Nephron progenitor cell (in vitro differentiated cells): Measurements from ENCODE around the gene MACROD2.
"Not testable (repeated sequence)": the region's sequence is repeated elsewhere in the genome, so short reads cannot be mapped to it uniquely, and the experiment has no call there.

Experiments used
- DNase-seq: peaks from one replicate; pipeline ENCODE4 v3.0.0; 2021
- H3K27ac Mint-ChIP-seq: 2 replicates; pipeline ENCODE4 v1.8.0; 2021; ENCODE audit warnings: mild to moderate bottlenecking, moderate library complexity, mixed read lengths
- H3K27me3 Mint-ChIP-seq: 2 replicates; pipeline ENCODE4 v1.8.0; 2021; ENCODE audit warnings: mild to moderate bottlenecking, low read depth, mixed read lengths; ENCODE audit not compliant: poor library complexity
- H3K36me3 Mint-ChIP-seq: 2 replicates; pipeline ENCODE4 v1.8.0; 2021; ENCODE audit warnings: low read depth, mixed read lengths
- H3K4me1 Mint-ChIP-seq: 2 replicates; pipeline ENCODE4 v1.8.0; 2021; ENCODE audit warnings: mixed read lengths
- H3K4me3 Mint-ChIP-seq: 2 replicates; pipeline ENCODE4 v1.8.0; 2021; ENCODE audit warnings: mild to moderate bottlenecking, moderate library complexity, mixed read lengths
- H3K9me3 Mint-ChIP-seq: 2 replicates; pipeline ENCODE4 v1.8.0; 2021; ENCODE audit warnings: mild to moderate bottlenecking, moderate library complexity, mixed read lengths
- CTCF ChIP-seq: fragments of 200-600 bp; sonication (generic); IDR thresholded peaks from 2 replicates; pipeline ENCODE4 v1.5.0; 2021; ENCODE audit warnings: antibody characterized with exemption

The MACROD2 gene

GRCh38 chr20:14922503-14923267 is 927.4 kb downstream of the MACROD2 start:
- DNase-seq = no peak
- Mint-ChIP-seq H3K27me3 (no peaks in the 10 kb centered on the region), H3K4me1 (peaks cover 45% of the 10 kb centered on the region), H3K27ac (no peak overlapping the region), H3K9me3 (no peaks in the 10 kb centered on the region), H3K4me3 (no peak overlapping the region), H3K36me3 (no peaks in the 10 kb centered on the region)
- TF ChIP-seq CTCF = no peak

GRCh38 chr20:14924433-14924832 is 929.1 kb downstream of the MACROD2 start:
- Mint-ChIP-seq H3K4me1 (peaks cover 28% of the 10 kb centered on the region), H3K9me3 (no peaks in the 10 kb centered on the region), H3K36me3 (no peaks in the 10 kb centered on the region), H3K27ac (no peak overlapping the region), H3K27me3 (no peaks in the 10 kb centered on the region), H3K4me3 (no peak overlapping the region)
- no peak for TF ChIP-seq CTCF
- DNase-seq = no peak

- Mint-ChIP-seq H3K27ac (no peak overlapping the region), H3K4me1 (peaks cover 20% of the 10 kb centered on the region), H3K36me3 (no peaks in the 10 kb centered on the region), H3K4me3 (no peak overlapping the region), H3K27me3 (no peaks in the 10 kb centered on the region), H3K9me3 (no peaks in the 10 kb centered on the region)
- no peak for DNase-seq
- no peak for TF ChIP-seq CTCF
Observed at GRCh38 chr20:14925300-14925699, 930.0 kb downstream of the MACROD2 start.

- not testable (repeated sequence) for H3K9me3 Mint-ChIP-seq, H3K27ac Mint-ChIP-seq, H3K4me3 Mint-ChIP-seq, H3K36me3 Mint-ChIP-seq, DNase-seq, H3K27me3 Mint-ChIP-seq
- H3K4me1 Mint-ChIP-seq = peaks cover 20% of the 10 kb centered on the region
Observed at GRCh38 chr20:14926436-14926835, 931.1 kb downstream of the MACROD2 start.

- H3K27me3 Mint-ChIP-seq = no peaks in the 10 kb centered on the region
- no peak overlapping the region for H3K27ac Mint-ChIP-seq
- no peak for TF ChIP-seq CTCF
- peaks cover 20% of the 10 kb centered on the region for H3K4me1 Mint-ChIP-seq
- no peak overlapping the region for H3K4me3 Mint-ChIP-seq
- no peaks in the 10 kb centered on the region for H3K9me3 Mint-ChIP-seq
- DNase-seq = no peak
- H3K36me3 Mint-ChIP-seq = no peaks in the 10 kb centered on the region
Observed at GRCh38 chr20:14928083-14928482, 932.8 kb downstream of the MACROD2 start.

- H3K4me1 Mint-ChIP-seq = peaks cover 20% of the 10 kb centered on the region
- H3K36me3 Mint-ChIP-seq = no peaks in the 10 kb centered on the region
- TF ChIP-seq CTCF = no peak
- H3K9me3 Mint-ChIP-seq = no peaks in the 10 kb centered on the region
- H3K27me3 Mint-ChIP-seq = no peaks in the 10 kb centered on the region
- no peak for DNase-seq
- no peak overlapping the region for H3K4me3 Mint-ChIP-seq
- no peak overlapping the region for H3K27ac Mint-ChIP-seq
Observed at GRCh38 chr20:14929388-14929787, 934.1 kb downstream of the MACROD2 start.
